ENCODE results near the gene ZFPM1.

- no peak for TF ChIP-seq CTCF (IDR thresholded peaks at IDR 0.05)
- no peak for TF ChIP-seq POLR2A (IDR thresholded peaks at IDR 0.05)
- TF ChIP-seq POLR2AphosphoS5 (IDR thresholded peaks at IDR 0.05), result no peak
Observed at GRCh38 chr16:88423448-88423850, 29.6 kb upstream of the ZFPM1 start.

Data from prostate gland (tissue), 2 donors.